Mammary epithelial cell (primary cell): ENCODE measurements around the gene HDAC6.

Experiments
- CTCF ChIP-seq, 2 donors: IDR thresholded peaks in 1 of 2; conservative IDR thresholded peaks in 1 of 2; 2 replicates each; pipeline ENCODE4 v1.5.1; 2011 to 2012; ENCODE audit warnings: inconsistent platforms in 2 of 2, low read length in 2 of 2, mild to moderate bottlenecking in 2 of 2, control low read depth in 1 of 2, low read depth in 1 of 2; ENCODE audit not compliant: insufficient read depth in 1 of 2; ENCODE audit errors: extremely low read depth in 1 of 2
- EZH2 ChIP-seq: IDR thresholded peaks from 2 replicates; pipeline ENCODE4 v1.6.1; 2012; ENCODE audit warnings: low read length, inconsistent platforms, borderline replicate concordance

- TF ChIP-seq CTCF (conservative IDR thresholded peaks at IDR 0.05 in 1 of 2, IDR thresholded peaks at IDR 0.05 in 1 of 2; ENCODE audit: extremely low read depth in 1 of 2, insufficient read depth in 1 of 2, low read depth in 1 of 2, low read length in 2 of 2) (no peak), EZH2 (no peak)
Observed at GRCh38 chrX:48785186-48785539, 16.7 kb upstream of the HDAC6 start.
